22Rv1 (cell line): ENCODE data around the gene KCNQ1.

Source experiments
- CTCF ChIP-seq: fragments of 450-650 bp; IDR thresholded peaks from 2 replicates; pipeline ENCODE4 v1.5.1; 2017; ENCODE audit warnings: mild to moderate bottlenecking
- ZFX ChIP-seq: fragments of 450-650 bp; IDR thresholded peaks from 2 replicates; pipeline ENCODE4 v1.6.1; 2017; ENCODE audit warnings: antibody characterized with exemption, borderline replicate concordance

GRCh38 chr11:2768471-2769408, 323.9 kb downstream of the KCNQ1 start:
- TF ChIP-seq CTCF (no peak), ZFX (no peak)
